ENCODE measurements around the gene AKIRIN2. TPM values are rescaled to one million over a fixed set of nuclear protein-coding genes. Genes with fewer than 3 reads are reported as not detected.

Gene AKIRIN2
- total and polyA plus RNA-seq, 2 donors: 24.6 to 56.6 TPM

DNA sequence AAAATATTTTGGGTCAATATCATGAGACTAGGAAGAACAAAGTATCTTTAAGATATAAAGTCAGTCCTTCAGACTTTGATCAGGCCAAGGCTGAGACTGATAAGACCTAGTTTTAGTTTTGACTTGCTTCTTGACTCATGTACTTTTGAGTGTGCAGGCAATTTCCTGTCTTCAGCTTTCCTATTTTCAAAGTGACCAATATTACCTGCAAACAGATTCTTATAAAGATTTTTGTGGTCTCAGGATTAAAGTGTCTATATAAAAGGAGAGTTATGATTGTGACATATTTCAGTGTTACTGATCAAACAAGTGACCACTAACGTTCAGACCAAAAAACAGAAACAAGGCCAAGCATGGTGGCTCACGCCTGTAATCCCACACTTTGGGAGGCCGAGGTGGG lies 36.0 kb upstream of the AKIRIN2 start:
- WGBS: 95% methylated on average over 3 of the region's 3 CpGs
- H3K9me3 ChIP-seq (ENCODE audit: control insufficient read depth in 2 of 2, insufficient read depth in 1 of 2, low read length in 1 of 2): peaks cover 0 to 3% of the 10 kb centered on the region in 2 donors
- no peak overlapping the region for H3K27ac ChIP-seq (ENCODE audit: low read depth in 1 of 2, low read length in 1 of 2)

DNA sequence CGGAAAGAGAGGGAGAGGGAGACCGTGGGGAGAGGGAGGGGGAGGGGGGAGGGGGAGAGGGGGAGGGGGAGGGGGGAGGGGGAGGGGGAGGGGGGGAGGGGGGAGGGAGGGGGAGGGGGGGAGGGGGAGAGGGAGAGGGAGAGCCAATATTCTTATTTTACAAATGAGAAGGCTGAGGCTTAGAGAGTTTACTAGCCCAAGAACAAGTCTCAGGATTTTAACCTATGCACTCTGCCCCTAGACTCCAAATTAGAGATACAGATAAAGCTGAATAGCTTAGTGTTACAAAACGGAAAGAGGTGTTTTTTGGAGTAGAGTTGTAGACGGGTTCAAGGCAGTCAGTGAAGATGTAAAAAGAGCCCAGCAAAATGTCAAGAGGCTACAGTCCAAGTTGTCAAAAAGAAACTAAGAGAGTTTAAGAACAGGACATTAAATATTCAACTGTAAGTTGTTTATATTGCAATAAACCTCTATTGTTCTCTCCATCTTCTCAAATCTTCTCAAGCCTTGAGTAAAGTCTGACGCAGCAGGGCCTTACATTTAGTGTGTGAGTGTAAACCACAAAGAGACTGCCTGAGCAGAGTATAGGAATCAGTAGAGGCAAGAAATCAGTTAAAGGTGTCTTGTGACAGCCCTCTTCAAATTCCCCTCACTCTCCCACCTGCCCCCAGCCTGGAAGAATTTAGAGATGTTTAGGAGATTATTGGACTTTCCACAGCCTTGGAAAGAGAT lies 34.9 kb upstream of the AKIRIN2 start:
- Histone ChIP-seq H3K27ac (ENCODE audit: low read depth in 1 of 2, low read length in 1 of 2) (peak overlapping the region in 1 of 2 donors; percentile 7), H3K27me3 (ENCODE audit: control insufficient read depth in 2 of 2, insufficient read depth in 1 of 2, low read length in 1 of 2) (no peaks in the 10 kb centered on the region), H3K4me3 (ENCODE audit: low read length in 2 of 2) (no peak overlapping the region), H3K4me1 (ENCODE audit: control insufficient read depth in 2 of 2, insufficient read depth in 2 of 2, low read length in 2 of 2) (peaks cover 5 to 7% of the 10 kb centered on the region in 2 donors), H3K9me3 (ENCODE audit: control insufficient read depth in 2 of 2, insufficient read depth in 1 of 2, low read length in 1 of 2) (peaks cover 0 to 3% of the 10 kb centered on the region in 2 donors), H3K36me3 (ENCODE audit: control insufficient read depth in 2 of 2, insufficient read depth in 2 of 2, low read length in 1 of 2) (no peaks in the 10 kb centered on the region)
- DNase-seq (ENCODE audit: low read depth in 6 of 9, low spot score in 9 of 9): no peak
- WGBS: 87% methylated on average over 3 of the region's 5 CpGs

More for the DNA sequence above, 36.0 kb upstream of the AKIRIN2 start:
- Histone ChIP-seq H3K4me3 (ENCODE audit: low read length in 2 of 2) (no peak overlapping the region), H3K4me1 (ENCODE audit: control insufficient read depth in 2 of 2, insufficient read depth in 2 of 2, low read length in 2 of 2) (peaks cover 0 to 7% of the 10 kb centered on the region in 2 donors), H3K36me3 (ENCODE audit: control insufficient read depth in 2 of 2, insufficient read depth in 2 of 2, low read length in 1 of 2) (no peaks in the 10 kb centered on the region), H3K27me3 (ENCODE audit: control insufficient read depth in 2 of 2, insufficient read depth in 1 of 2, low read length in 1 of 2) (no peaks in the 10 kb centered on the region)
- no peak for DNase-seq (ENCODE audit: low read depth in 6 of 9, low spot score in 9 of 9)

DNA sequence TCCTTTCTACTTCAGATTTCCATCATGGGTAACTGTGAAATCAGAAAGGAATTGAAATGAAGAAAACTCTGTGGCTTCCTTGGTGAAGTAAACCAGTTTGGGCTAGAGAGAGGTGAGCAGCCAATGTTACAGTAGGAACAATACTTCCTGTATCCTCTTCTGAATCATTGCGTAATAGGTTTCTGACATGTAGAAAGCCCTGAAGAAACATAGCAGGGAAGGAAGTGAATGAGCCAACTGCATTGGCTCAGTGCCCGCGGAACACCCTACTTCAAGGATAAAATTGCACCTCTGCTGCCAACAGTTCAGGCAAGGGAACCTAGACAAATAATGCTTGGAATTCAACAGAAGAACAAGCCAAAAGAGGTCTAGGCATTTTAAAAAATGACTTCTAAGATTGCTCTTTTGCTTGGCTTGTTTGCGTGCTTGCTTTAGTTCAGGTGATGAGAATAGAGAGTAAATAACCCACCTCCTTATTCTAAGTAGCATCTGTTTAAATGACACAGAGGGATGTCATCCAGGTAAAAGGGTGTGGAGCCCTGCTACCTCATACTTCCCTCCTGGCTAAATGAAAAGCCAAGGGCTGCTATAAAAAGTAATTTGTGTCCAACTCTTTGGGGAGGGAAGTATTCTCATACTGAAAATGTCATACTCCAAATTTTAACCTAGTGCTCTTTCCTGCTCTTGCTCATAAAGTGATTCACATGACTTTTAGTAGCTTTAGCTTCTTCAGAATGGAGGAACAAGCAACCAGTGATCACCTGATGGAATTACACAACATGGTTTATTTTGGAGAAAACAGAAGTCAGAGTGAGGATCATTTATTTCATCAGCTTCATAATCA lies 30.0 kb upstream of the AKIRIN2 start:
- H3K9me3 ChIP-seq (ENCODE audit: control insufficient read depth in 2 of 2, insufficient read depth in 1 of 2, low read length in 1 of 2): peaks cover 0 to 3% of the 10 kb centered on the region in 2 donors
- WGBS: 13% methylated on average over 4 of the region's 4 CpGs
- no peak overlapping the region for H3K4me3 ChIP-seq (ENCODE audit: low read length in 2 of 2)
- peak in 4 of 9 donors; percentile 52 to 84 (median 66) for DNase-seq (ENCODE audit: low read depth in 6 of 9, low spot score in 9 of 9)
- no peaks in the 10 kb centered on the region for H3K36me3 ChIP-seq (ENCODE audit: control insufficient read depth in 2 of 2, insufficient read depth in 2 of 2, low read length in 1 of 2)
- no peaks in the 10 kb centered on the region for H3K27me3 ChIP-seq (ENCODE audit: control insufficient read depth in 2 of 2, insufficient read depth in 1 of 2, low read length in 1 of 2)
- H3K27ac ChIP-seq (ENCODE audit: low read depth in 1 of 2, low read length in 1 of 2): peak overlapping the region; percentile 87 to 90
- H3K4me1 ChIP-seq (ENCODE audit: control insufficient read depth in 2 of 2, insufficient read depth in 2 of 2, low read length in 2 of 2): peaks cover 18 to 24% of the 10 kb centered on the region in 2 donors

DNA sequence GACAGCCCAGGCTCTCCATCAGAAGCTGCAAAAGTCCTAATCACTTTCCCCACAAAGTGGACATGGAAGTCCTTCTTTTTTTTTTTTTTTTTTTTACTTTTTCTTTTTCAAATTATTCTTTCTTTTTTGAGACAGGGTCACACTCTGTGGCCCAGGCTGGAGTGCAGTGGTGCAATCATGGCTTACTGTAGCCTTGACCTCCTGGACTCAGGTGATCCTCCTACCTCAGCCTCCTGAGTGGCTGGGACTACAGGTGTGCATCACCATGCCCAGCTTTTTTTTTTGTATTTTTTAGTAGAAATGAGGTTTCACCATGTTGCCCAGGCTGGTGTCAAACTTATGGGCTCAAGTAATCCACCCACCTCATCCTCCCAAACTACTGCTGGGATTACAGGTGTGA lies 29.0 kb upstream of the AKIRIN2 start:
- DNase-seq (ENCODE audit: low read depth in 6 of 9, low spot score in 9 of 9): no peak
- Histone ChIP-seq H3K36me3 (ENCODE audit: control insufficient read depth in 2 of 2, insufficient read depth in 2 of 2, low read length in 1 of 2) (no peaks in the 10 kb centered on the region), H3K27me3 (ENCODE audit: control insufficient read depth in 2 of 2, insufficient read depth in 1 of 2, low read length in 1 of 2) (no peaks in the 10 kb centered on the region), H3K4me3 (ENCODE audit: low read length in 2 of 2) (no peak overlapping the region), H3K9me3 (ENCODE audit: control insufficient read depth in 2 of 2, insufficient read depth in 1 of 2, low read length in 1 of 2) (peaks cover 0 to 3% of the 10 kb centered on the region in 2 donors), H3K4me1 (ENCODE audit: control insufficient read depth in 2 of 2, insufficient read depth in 2 of 2, low read length in 2 of 2) (peaks cover 18 to 27% of the 10 kb centered on the region in 2 donors), H3K27ac (ENCODE audit: low read depth in 1 of 2, low read length in 1 of 2) (peak overlapping the region in 1 of 2 donors; percentile 45)

DNA sequence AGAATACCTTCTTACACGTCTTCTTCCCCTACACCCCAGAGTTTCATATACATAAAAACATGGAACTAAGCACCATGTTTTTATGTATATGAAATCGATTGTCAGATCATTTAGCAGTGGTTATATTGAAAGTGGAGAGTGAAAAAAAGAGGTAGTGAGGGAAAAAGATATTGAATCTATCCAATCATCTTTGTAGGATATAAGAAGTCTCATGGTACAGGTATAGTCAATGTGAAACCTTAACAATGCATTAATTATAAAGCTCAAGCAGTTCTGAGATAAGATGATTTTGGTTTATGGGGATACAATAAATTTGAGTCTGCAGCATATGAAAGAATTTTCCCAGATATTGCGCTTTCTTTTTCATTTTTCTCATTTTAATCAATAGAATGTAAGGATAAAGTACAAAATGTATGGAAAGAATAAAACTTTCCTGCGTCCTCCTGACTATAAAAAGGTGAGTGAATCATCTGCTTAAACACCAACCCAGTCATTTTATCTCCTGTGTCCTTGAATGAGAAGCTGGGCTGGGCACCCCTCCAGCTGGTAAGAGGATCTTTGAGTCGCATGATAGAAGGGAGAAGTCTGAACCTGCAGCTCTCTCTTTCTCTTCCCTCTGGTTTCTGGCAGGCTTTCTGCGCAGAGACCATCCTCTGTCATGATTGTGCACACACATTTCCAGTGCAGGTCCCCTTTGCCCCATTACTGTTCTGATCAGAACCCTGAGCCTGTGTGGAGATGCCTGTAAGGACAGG lies 28.1 kb upstream of the AKIRIN2 start:
- H3K4me1 ChIP-seq (ENCODE audit: control insufficient read depth in 2 of 2, insufficient read depth in 2 of 2, low read length in 2 of 2): peaks cover 26 to 36% of the 10 kb centered on the region in 2 donors
- H3K36me3 ChIP-seq (ENCODE audit: control insufficient read depth in 2 of 2, insufficient read depth in 2 of 2, low read length in 1 of 2): no peaks in the 10 kb centered on the region
- peak overlapping the region in 1 of 2 donors; percentile 45 for H3K27ac ChIP-seq (ENCODE audit: low read depth in 1 of 2, low read length in 1 of 2)

DNA sequence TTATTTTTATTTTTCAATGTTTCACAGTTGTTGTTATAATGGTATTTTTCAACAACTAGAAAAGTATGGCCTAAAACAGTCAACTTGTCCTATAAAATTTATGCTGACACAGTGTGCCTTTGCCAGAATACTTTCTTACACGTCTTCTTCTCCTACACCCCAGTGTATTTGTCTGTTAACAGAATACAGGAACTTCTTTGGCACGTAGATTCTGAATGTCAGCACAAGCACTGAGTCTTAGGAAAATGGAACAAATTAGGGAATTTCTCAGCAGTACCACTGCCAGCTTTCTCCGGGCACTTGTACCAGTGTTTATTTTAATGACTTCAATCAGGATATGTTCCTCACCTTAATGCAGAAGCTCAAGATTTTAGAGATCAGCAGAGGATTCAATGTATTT lies 26.7 kb upstream of the AKIRIN2 start:
- Histone ChIP-seq H3K4me1 (ENCODE audit: control insufficient read depth in 2 of 2, insufficient read depth in 2 of 2, low read length in 2 of 2) (peaks cover 36 to 45% of the 10 kb centered on the region in 2 donors), H3K9me3 (ENCODE audit: control insufficient read depth in 2 of 2, insufficient read depth in 1 of 2, low read length in 1 of 2) (no peaks in the 10 kb centered on the region), H3K4me3 (ENCODE audit: low read length in 2 of 2) (no peak overlapping the region), H3K27me3 (ENCODE audit: control insufficient read depth in 2 of 2, insufficient read depth in 1 of 2, low read length in 1 of 2) (no peaks in the 10 kb centered on the region), H3K27ac (ENCODE audit: low read depth in 1 of 2, low read length in 1 of 2) (no peak overlapping the region), H3K36me3 (ENCODE audit: control insufficient read depth in 2 of 2, insufficient read depth in 2 of 2, low read length in 1 of 2) (no peaks in the 10 kb centered on the region)
- DNase-seq (ENCODE audit: low read depth in 6 of 9, low spot score in 9 of 9): no peak
- 95% methylated on average over 3 of the region's 3 CpGs for WGBS

More for the DNA sequence above, 28.1 kb upstream of the AKIRIN2 start:
- peaks cover 0 to 3% of the 10 kb centered on the region in 2 donors for H3K9me3 ChIP-seq (ENCODE audit: control insufficient read depth in 2 of 2, insufficient read depth in 1 of 2, low read length in 1 of 2)
- 90% methylated on average over 6 of the region's 6 CpGs for WGBS
- no peak overlapping the region for H3K4me3 ChIP-seq (ENCODE audit: low read length in 2 of 2)
- peak in 1 of 9 donors; percentile 42 for DNase-seq (ENCODE audit: low read depth in 6 of 9, low spot score in 9 of 9)
- no peaks in the 10 kb centered on the region for H3K27me3 ChIP-seq (ENCODE audit: control insufficient read depth in 2 of 2, insufficient read depth in 1 of 2, low read length in 1 of 2)

DNA sequence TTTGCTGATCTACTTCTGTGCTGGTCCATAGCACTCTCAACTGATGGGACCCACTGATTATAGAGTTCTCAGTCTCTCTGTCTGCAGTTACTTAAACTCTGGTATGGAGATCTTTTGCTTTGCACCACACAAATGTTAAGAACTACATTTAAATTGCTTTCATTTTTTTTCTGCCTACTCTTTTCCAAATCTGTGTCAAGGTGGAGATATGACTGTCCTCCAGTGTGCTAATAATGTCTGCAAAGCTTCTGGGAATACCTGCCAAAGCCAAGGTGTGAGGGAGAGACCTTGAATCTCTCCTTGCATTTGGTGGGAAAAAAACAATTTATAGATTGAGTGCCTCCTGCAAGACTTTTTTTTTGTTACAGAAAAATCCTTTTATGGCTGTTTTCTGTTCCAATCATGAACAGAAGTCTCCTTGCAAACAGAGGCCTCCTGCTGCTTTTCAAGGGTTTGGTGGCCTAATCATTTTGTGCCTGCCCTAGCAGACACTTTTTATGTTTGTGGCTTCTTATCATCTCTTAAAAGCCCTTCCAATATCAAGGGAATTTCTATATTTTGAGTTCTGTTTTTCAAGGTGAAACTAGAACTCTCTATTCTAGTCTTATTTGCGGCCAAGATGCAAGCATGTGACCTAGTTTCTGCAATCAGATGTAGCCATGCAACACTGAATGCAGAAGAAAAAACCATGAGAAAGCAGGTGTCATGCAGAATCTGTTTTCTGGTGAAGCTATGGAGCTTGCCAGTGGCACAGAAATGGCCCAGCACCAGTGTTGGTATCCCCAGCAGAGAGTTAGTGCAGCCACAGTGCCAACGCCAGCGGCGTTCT lies 23.2 kb upstream of the AKIRIN2 start:
- H3K27me3 ChIP-seq (ENCODE audit: control insufficient read depth in 2 of 2, insufficient read depth in 1 of 2, low read length in 1 of 2): no peaks in the 10 kb centered on the region
- peak overlapping the region in 1 of 2 donors; percentile 18 for H3K4me3 ChIP-seq (ENCODE audit: low read length in 2 of 2)
- DNase-seq (ENCODE audit: low read depth in 6 of 9, low spot score in 9 of 9): peak in 7 of 9 donors; percentile 51 to 87 (median 69)
- H3K9me3 ChIP-seq (ENCODE audit: control insufficient read depth in 2 of 2, insufficient read depth in 1 of 2, low read length in 1 of 2): no peaks in the 10 kb centered on the region
- H3K36me3 ChIP-seq (ENCODE audit: control insufficient read depth in 2 of 2, insufficient read depth in 2 of 2, low read length in 1 of 2): no peaks in the 10 kb centered on the region
- peak overlapping the region; percentile 76 to 94 for H3K27ac ChIP-seq (ENCODE audit: low read depth in 1 of 2, low read length in 1 of 2)
- WGBS: 53% methylated on average over 4 of the region's 4 CpGs
- H3K4me1 ChIP-seq (ENCODE audit: control insufficient read depth in 2 of 2, insufficient read depth in 2 of 2, low read length in 2 of 2): peaks cover 28 to 33% of the 10 kb centered on the region in 2 donors
